WTC11 (cell line): ENCODE measurements around the gene ASCC1.

Source experiments
- CTCF ChIP-seq: fragments of 200-600 bp; IDR thresholded peaks from 2 replicates; pipeline ENCODE4 v1.8.0; 2022; ENCODE audit warnings: antibody characterized with exemption
- ETV6 ChIP-seq: sonication (generic); formaldehyde crosslinking; IDR thresholded peaks from 2 replicates; pipeline ENCODE4 v1.8.1; 2022; ENCODE audit warnings: mild to moderate bottlenecking, missing genetic modification reagents
- MAX ChIP-seq: sonication (generic); formaldehyde crosslinking; IDR thresholded peaks from 2 replicates; pipeline ENCODE4 v1.8.0; 2022; ENCODE audit warnings: mild to moderate bottlenecking, missing genetic modification reagents
- PREB ChIP-seq: sonication (generic); formaldehyde crosslinking; IDR thresholded peaks from 2 replicates; pipeline ENCODE4 v1.8.1; 2022; ENCODE audit warnings: mild to moderate bottlenecking, missing genetic modification reagents, moderate library complexity, borderline replicate concordance
- ZNF512 ChIP-seq: sonication (generic); formaldehyde crosslinking; IDR thresholded peaks from 2 replicates; pipeline ENCODE4 v1.8.1; 2022; ENCODE audit warnings: missing genetic modification reagents, borderline replicate concordance

- TF ChIP-seq ETV6 (CRISPR knock-in tag) (no peak), CTCF (no peak), PREB (CRISPR knock-in tag) (no peak), ZNF512 (CRISPR knock-in tag) (no peak), MAX (CRISPR knock-in tag) (no peak)
Observed at GRCh38 chr10:72243822-72244437, 27.9 kb upstream of the ASCC1 start.
